K562 (cell line): ENCODE results near the gene LAMA3. TPM values are rescaled to one million over a fixed set of nuclear protein-coding genes. Genes with fewer than 3 reads are reported as not detected.
A peak's percentile ranks its signal among the peaks of the same experiment; 100 is the strongest.

Experiments
- ARNT ChIP-seq, 2 experiments: fragments of 450-650 bp; IDR thresholded peaks; 2 replicates each; pipeline ENCODE4 v1.6.1; 2016; ENCODE audit warnings: mild to moderate bottlenecking in 1 of 2
- CAMTA2 ChIP-seq: fragments of 250-450 bp; sonication (Bioruptor Pico); conservative IDR thresholded peaks from 2 replicates; pipeline ENCODE4 v1.5.1; 2022
- E2F3 ChIP-seq: fragments of 250-450 bp; sonication (Bioruptor Pico); IDR thresholded peaks from 2 replicates; pipeline ENCODE4 v1.4.0; 2020; ENCODE audit warnings: mild to moderate bottlenecking
- FOXK1 ChIP-seq: sonication (generic); formaldehyde crosslinking; IDR thresholded peaks from 2 replicates; pipeline ENCODE4 v1.8.0; 2022; ENCODE audit warnings: missing genetic modification reagents, mild to moderate bottlenecking, borderline replicate concordance
- JUND ChIP-seq, 2 experiments: IDR thresholded peaks; 2 replicates in 1 of 2; 3 replicates in 1 of 2; pipeline ENCODE4 v1.6.1; 2011; ENCODE audit warnings: borderline replicate concordance in 2 of 2, low read depth in 2 of 2, low read length in 2 of 2, improper control_type of control experiment in 1 of 2, missing biosample characterization in 1 of 2, missing genetic modification characterization in 1 of 2, missing genetic modification reagents in 1 of 2
- RREB1 ChIP-seq: fragments of 250-450 bp; sonication (Bioruptor Pico); IDR thresholded peaks from 2 replicates; pipeline ENCODE4 v1.4.0; 2020
- THAP7 ChIP-seq: fragments of 250-450 bp; sonication (Bioruptor Pico); IDR thresholded peaks from 2 replicates; pipeline ENCODE4 v1.5.0; 2021
- TRIM24 ChIP-seq, 2 experiments: fragments of 450-650 bp; IDR thresholded peaks; 2 replicates each; pipeline ENCODE4 v1.6.1; 2016
- ZFX ChIP-seq: sonication (generic); formaldehyde crosslinking; IDR thresholded peaks from 2 replicates; pipeline ENCODE4 v1.8.0; 2022; ENCODE audit warnings: mild to moderate bottlenecking, missing genetic modification reagents, moderate library complexity
- ZKSCAN3 ChIP-seq: fragments of 250-450 bp; sonication (Bioruptor Pico); IDR thresholded peaks from 2 replicates; pipeline ENCODE4 v1.4.0; 2020
- ZNF146 ChIP-seq: IDR thresholded peaks from one replicate; pipeline ENCODE4 v1.6.1; 2018; ENCODE audit warnings: missing compliant biosample characterization; ENCODE audit not compliant: unreplicated experiment
- ZNF76 ChIP-seq: fragments of 250-450 bp; sonication (Bioruptor Pico); IDR thresholded peaks from 2 replicates; pipeline ENCODE4 v1.4.0; 2020; ENCODE audit warnings: mild to moderate bottlenecking, moderate library complexity, borderline replicate concordance
- polyA plus RNA-seq, 8 experiments: library from polyadenylated mRNA; depleted of rRNA in 4 of 8; stranded (reverse) in 5 of 8; unstranded in 3 of 8; fragments of >200 nt; fragmentation: Nextera tagmentation in 2 of 8; fragmentation: Illumina TruSeq in 1 of 8; extraction: Ambion mirVana in 2 of 8; extraction: Trizol in 1 of 8; gene quantifications; 2 replicates each; pipeline versions ENCODE4 v1.2.1 to v1.2.3, GENCODE V29; 2011 to 2014; ENCODE audit warnings: inconsistent platforms in 1 of 8, missing spikeins in 1 of 8
- total RNA-seq, 7 experiments: library from RNA; depleted of rRNA in 6 of 7; stranded (reverse); fragments of >200 nt in 6 of 7; fragmentation: Illumina TruSeq in 2 of 7; extraction: Trizol in 2 of 7; gene quantifications; 2 replicates each; pipeline versions ENCODE4 v1.2.1 to v1.2.3, GENCODE V29; 2011 to 2021; ENCODE audit warnings: low replicate concordance in 1 of 7
- TF ChIP-seq, protein P1 (sequence below): fragments of 450-650 bp; conservative IDR thresholded peaks from 2 replicates; pipeline ENCODE4 v1.6.1; 2016; ENCODE audit warnings: missing genetic modification characterization, low read depth, mild to moderate bottlenecking, control low read depth, missing compliant biosample characterization
- TF ChIP-seq, protein P2 (sequence below), 2 experiments: fragments of 450-650 bp in 1 of 2; sonication (generic) in 1 of 2; formaldehyde crosslinking in 1 of 2; IDR thresholded peaks in 1 of 2; conservative IDR thresholded peaks in 1 of 2; 2 replicates each; pipeline versions ENCODE4 v1.6.1 to v1.8.1; 2016 to 2023; ENCODE audit warnings: mild to moderate bottlenecking in 2 of 2, moderate library complexity in 2 of 2, inconsistent platforms in 1 of 2, missing genetic modification reagents in 1 of 2

Gene LAMA3
- total and polyA plus RNA-seq, 9 of the 15 experiments (the other 6 are each of a cell fraction or from before 2014, with no cell fraction given): 0.07 TPM; not detected in 8

GRCh38 chr18:23828426-23828825, 139.2 kb downstream of the LAMA3 start (continued):
- TF ChIP-seq RREB1 (CRISPR knock-in tag): no peak
- no peak for TF ChIP-seq ZNF76 (CRISPR knock-in tag)
- no peak for TF ChIP-seq E2F3
- TF ChIP-seq, protein P1, sequence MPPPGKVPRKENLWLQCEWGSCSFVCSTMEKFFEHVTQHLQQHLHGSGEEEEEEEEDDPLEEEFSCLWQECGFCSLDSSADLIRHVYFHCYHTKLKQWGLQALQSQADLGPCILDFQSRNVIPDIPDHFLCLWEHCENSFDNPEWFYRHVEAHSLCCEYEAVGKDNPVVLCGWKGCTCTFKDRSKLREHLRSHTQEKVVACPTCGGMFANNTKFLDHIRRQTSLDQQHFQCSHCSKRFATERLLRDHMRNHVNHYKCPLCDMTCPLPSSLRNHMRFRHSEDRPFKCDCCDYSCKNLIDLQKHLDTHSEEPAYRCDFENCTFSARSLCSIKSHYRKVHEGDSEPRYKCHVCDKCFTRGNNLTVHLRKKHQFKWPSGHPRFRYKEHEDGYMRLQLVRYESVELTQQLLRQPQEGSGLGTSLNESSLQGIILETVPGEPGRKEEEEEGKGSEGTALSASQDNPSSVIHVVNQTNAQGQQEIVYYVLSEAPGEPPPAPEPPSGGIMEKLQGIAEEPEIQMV (tag): no peak
- no peak for TF ChIP-seq ARNT (IDR thresholded peaks at IDR 0.05)
- no peak for TF ChIP-seq TRIM24 (IDR thresholded peaks at IDR 0.05)
- TF ChIP-seq FOXK1 (CRISPR knock-in tag): no peak
- TF ChIP-seq ZFX (CRISPR knock-in tag): no peak
- TF ChIP-seq THAP7 (CRISPR knock-in tag): no peak
- peak; percentile 29; the same call in 1 of the 2 replicates for TF ChIP-seq JUND (IDR thresholded peaks at IDR 0.05; ENCODE audit: borderline replicate concordance, low read depth, low read length)
- TF ChIP-seq JUND (tag; IDR thresholded peaks at IDR 0.05; ENCODE audit: borderline replicate concordance, low read depth, low read length): no peak
- no peak for TF ChIP-seq CAMTA2 (CRISPR knock-in tag)
- TF ChIP-seq, protein P2, sequence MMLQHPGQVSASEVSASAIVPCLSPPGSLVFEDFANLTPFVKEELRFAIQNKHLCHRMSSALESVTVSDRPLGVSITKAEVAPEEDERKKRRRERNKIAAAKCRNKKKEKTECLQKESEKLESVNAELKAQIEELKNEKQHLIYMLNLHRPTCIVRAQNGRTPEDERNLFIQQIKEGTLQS (IDR thresholded peaks at IDR 0.05): peak; percentile 44; the same call in 1 of the 2 replicates
- TF ChIP-seq, protein P2 (CRISPR knock-in tag; conservative IDR thresholded peaks at IDR 0.05): no peak
- no peak for TF ChIP-seq ZNF146 (CRISPR knock-in tag)
- no peak for TF ChIP-seq ZKSCAN3 (CRISPR knock-in tag)
